OCI-LY7 (cell line): ENCODE measurements around the gene PSD2. TPM values are rescaled to one million over a fixed set of nuclear protein-coding genes. Genes with fewer than 3 reads are reported as not detected.

Experiments
- BruUV-seq: library from RNA; stranded (reverse); fragments of 400-500 nt; replicated peaks from 2 replicates; lab custom pipeline; 2021; lab: Mats Ljungman, UMichigan
- CTCF ChIA-PET: fragments of 300-600 bp; sonication (Branson Sonifier 250); formaldehyde crosslinking; loops from one replicate; lab custom pipeline; 2022; ENCODE audit warnings: antibody characterized with exemption; ENCODE audit not compliant: unreplicated experiment; lab: Charles Lee
- POLR2A ChIA-PET: fragments of 300-600 bp; sonication (Branson Sonifier 250); formaldehyde crosslinking; loops from one replicate; lab custom pipeline; 2022; ENCODE audit warnings: antibody characterized with exemption; lab: Charles Lee
- DNase-seq: peaks from one replicate; pipeline ENCODE4 v3.0.0-alpha.2; 2015; ENCODE audit warnings: low spot score
- H2AFZ ChIP-seq: fragments of 200-600 bp; sonication (generic), shearing (Covaris generic); 2 replicates; pipeline ENCODE4 v1.6.1; 2014; ENCODE audit warnings: mild to moderate bottlenecking, antibody characterized with exemption, low read length, moderate library complexity
- H3K27ac ChIP-seq: fragments of 200-600 bp; sonication (generic); 2 replicates; pipeline ENCODE4 v1.5.1; 2014; ENCODE audit warnings: mixed run types, low read depth, mild to moderate bottlenecking, moderate library complexity, low read length, inconsistent platforms; ENCODE audit not compliant: poor library complexity, severe bottlenecking
- H3K36me3 ChIP-seq: fragments of 200-600 bp; sonication (generic); 2 replicates; pipeline ENCODE4 v1.6.1; 2014; ENCODE audit warnings: mild to moderate bottlenecking, antibody characterized with exemption, low read length, moderate library complexity, mixed read lengths; ENCODE audit not compliant: insufficient read depth
- H3K4me1 ChIP-seq: fragments of 200-600 bp; sonication (generic); 2 replicates; pipeline ENCODE4 v1.5.1; 2014; ENCODE audit warnings: mild to moderate bottlenecking, low read length; ENCODE audit not compliant: insufficient read depth, poor library complexity, severe bottlenecking
- H3K4me2 ChIP-seq: fragments of 200-600 bp; sonication (generic); 2 replicates; pipeline ENCODE4 v1.6.1; 2014; ENCODE audit warnings: mild to moderate bottlenecking, low read length
- H3K4me3 ChIP-seq: fragments of 200-600 bp; sonication (generic); 2 replicates; pipeline ENCODE4 v1.5.1; 2014; ENCODE audit warnings: mild to moderate bottlenecking, low read depth, low read length; ENCODE audit not compliant: poor library complexity, severe bottlenecking
- H3K79me2 ChIP-seq: fragments of 200-600 bp; sonication (generic); 2 replicates; pipeline ENCODE4 v1.6.1; 2016; ENCODE audit warnings: low read depth, mild to moderate bottlenecking, low read length, moderate library complexity, mixed read lengths; ENCODE audit not compliant: insufficient read depth
- H3K9me2 ChIP-seq: fragments of 200-600 bp; sonication (generic); 2 replicates; pipeline ENCODE4 v1.6.1; 2016; ENCODE audit warnings: mild to moderate bottlenecking, low read length, mixed read lengths; ENCODE audit not compliant: insufficient read depth
- H3K9me3 ChIP-seq: fragments of 200-600 bp; sonication (generic); 2 replicates; pipeline ENCODE4 v1.6.1; 2014; ENCODE audit warnings: mild to moderate bottlenecking, mixed run types, low read length, mixed read lengths
- H4K20me1 ChIP-seq: fragments of 200-600 bp; sonication (generic); 2 replicates; pipeline ENCODE4 v1.6.1; 2014; ENCODE audit warnings: mild to moderate bottlenecking, antibody characterized with exemption, low read length, moderate library complexity, mixed read lengths; ENCODE audit not compliant: insufficient read depth
- EZH2phosphoT487 ChIP-seq: fragments of 200-600 bp; sonication (generic); IDR thresholded peaks from 2 replicates; pipeline ENCODE4 v1.6.1; 2018; ENCODE audit warnings: low read depth, borderline replicate concordance, mild to moderate bottlenecking, mixed run types, antibody characterized with exemption, low read length, moderate library complexity, mixed read lengths
- intact Hi-C: fragments of 100-400 bp; cut with micrococcal nuclease; formaldehyde crosslinking; loops from one replicate; pipeline ENCODE4 v1.10.0; 2022; ENCODE audit not compliant: unreplicated experiment
- total RNA-seq, 2 experiments: library from RNA; depleted of rRNA in 1 of 2; stranded (reverse); fragments of >200 nt in 1 of 2; shearing (Covaris generic) in 1 of 2; gene quantifications; 2 replicates each; pipeline ENCODE4 v1.2.3, GENCODE V29; 2014 to 2022
- TF ChIP-seq, protein P1 (sequence below): fragments of 200-600 bp; sonication (generic); conservative IDR thresholded peaks from 2 replicates; pipeline ENCODE4 v1.5.1; 2014; ENCODE audit warnings: mild to moderate bottlenecking, antibody characterized with exemption, low read length, moderate library complexity, mixed read lengths

PSD2 gene
- total RNA-seq, 2 experiments from 2014 or later = 0.11 to 0.13 TPM

- Histone ChIP-seq H3K36me3 (no peaks in the 10 kb centered on the region), H3K27ac (no peak overlapping the region), H3K79me2 (no peaks in the 10 kb centered on the region), H3K9me2 (no peaks in the 10 kb centered on the region), H3K4me2 (no peak overlapping the region), H3K4me3 (no peak overlapping the region), H3K9me3 (no peaks in the 10 kb centered on the region), H4K20me1 (no peaks in the 10 kb centered on the region), H3K4me1 (no peaks in the 10 kb centered on the region), H2AFZ (no peak overlapping the region)
- no peak for DNase-seq
- intact Hi-C loops = no loop called here
- ChIA-PET CTCF (interaction anchor here (1.0 kb wide), 1 partner anchor 11 kb away, joined by 3 read pairs; no protein-coding TSS in a partner anchor), POLR2A (interaction anchor here (0.5 kb wide), 1 partner anchor 181 kb away, joined by 3 read pairs; no protein-coding TSS in a partner anchor)
- TF ChIP-seq EZH2phosphoT487 = no peak
- TF ChIP-seq, protein P1, sequence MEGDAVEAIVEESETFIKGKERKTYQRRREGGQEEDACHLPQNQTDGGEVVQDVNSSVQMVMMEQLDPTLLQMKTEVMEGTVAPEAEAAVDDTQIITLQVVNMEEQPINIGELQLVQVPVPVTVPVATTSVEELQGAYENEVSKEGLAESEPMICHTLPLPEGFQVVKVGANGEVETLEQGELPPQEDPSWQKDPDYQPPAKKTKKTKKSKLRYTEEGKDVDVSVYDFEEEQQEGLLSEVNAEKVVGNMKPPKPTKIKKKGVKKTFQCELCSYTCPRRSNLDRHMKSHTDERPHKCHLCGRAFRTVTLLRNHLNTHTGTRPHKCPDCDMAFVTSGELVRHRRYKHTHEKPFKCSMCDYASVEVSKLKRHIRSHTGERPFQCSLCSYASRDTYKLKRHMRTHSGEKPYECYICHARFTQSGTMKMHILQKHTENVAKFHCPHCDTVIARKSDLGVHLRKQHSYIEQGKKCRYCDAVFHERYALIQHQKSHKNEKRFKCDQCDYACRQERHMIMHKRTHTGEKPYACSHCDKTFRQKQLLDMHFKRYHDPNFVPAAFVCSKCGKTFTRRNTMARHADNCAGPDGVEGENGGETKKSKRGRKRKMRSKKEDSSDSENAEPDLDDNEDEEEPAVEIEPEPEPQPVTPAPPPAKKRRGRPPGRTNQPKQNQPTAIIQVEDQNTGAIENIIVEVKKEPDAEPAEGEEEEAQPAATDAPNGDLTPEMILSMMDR = no peak
- no TSS peak for BruUV-seq
Observed at GRCh38 chr5:139797856-139798510, 2.4 kb downstream of the PSD2 start.

DNA sequence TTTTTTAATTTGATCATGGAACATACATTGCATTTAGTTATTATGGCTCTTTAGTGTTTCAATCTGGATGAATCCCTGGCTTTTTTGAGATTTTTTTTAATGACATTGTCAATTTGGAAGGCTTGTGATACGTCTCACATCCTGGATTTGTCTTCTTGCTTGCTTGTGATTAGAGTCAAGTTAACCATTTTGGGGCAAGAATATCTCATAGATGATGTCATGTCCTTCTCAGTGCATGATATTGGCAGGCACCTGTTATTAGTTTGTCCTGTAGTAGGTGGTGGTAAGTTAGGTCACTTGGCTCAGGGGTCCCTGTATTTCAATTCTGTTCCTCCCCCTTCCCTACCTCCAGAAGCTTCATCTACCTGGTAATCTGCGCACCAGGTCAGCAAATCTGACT, 3.3 kb downstream of the PSD2 start:
- TF ChIP-seq EZH2phosphoT487 = no peak
- TF ChIP-seq, protein P1 = no peak
- Histone ChIP-seq H3K4me1 (no peaks in the 10 kb centered on the region), H2AFZ (no peak overlapping the region), H3K79me2 (no peaks in the 10 kb centered on the region), H3K4me3 (no peak overlapping the region), H3K9me3 (no peaks in the 10 kb centered on the region), H3K27ac (no peak overlapping the region), H4K20me1 (no peaks in the 10 kb centered on the region), H3K4me2 (no peak overlapping the region), H3K36me3 (no peaks in the 10 kb centered on the region), H3K9me2 (no peaks in the 10 kb centered on the region)
- ChIA-PET POLR2A (interaction anchor here (0.6 kb wide), 1 partner anchor 201 kb away, joined by 3 read pairs; no protein-coding TSS in a partner anchor), CTCF (interaction anchor here (1.0 kb wide), 1 partner anchor 12 kb away, joined by 3 read pairs; no protein-coding TSS in a partner anchor)
- intact Hi-C loops = no loop called here
- BruUV-seq = no TSS peak
- no peak for DNase-seq

GRCh38 chr5:139799359-139799758, 3.8 kb downstream of the PSD2 start:
- no peak for TF ChIP-seq EZH2phosphoT487
- TF ChIP-seq, protein P1 = no peak
- no TSS peak for BruUV-seq
- H2AFZ ChIP-seq = no peak overlapping the region
- no peaks in the 10 kb centered on the region for H4K20me1 ChIP-seq
- H3K79me2 ChIP-seq = no peaks in the 10 kb centered on the region
- no peak overlapping the region for H3K27ac ChIP-seq
- H3K4me1 ChIP-seq = no peaks in the 10 kb centered on the region
- ChIA-PET CTCF (interaction anchor here (1.0 kb wide), 1 partner anchor 12 kb away, joined by 3 read pairs; no protein-coding TSS in a partner anchor), POLR2A (interaction anchor here (0.6 kb wide), 1 partner anchor 201 kb away, joined by 3 read pairs; no protein-coding TSS in a partner anchor)
- no peaks in the 10 kb centered on the region for H3K9me3 ChIP-seq
- no peak overlapping the region for H3K4me3 ChIP-seq
- H3K9me2 ChIP-seq = no peaks in the 10 kb centered on the region
- H3K36me3 ChIP-seq = no peaks in the 10 kb centered on the region
- intact Hi-C loops = no loop called here
- no peak for DNase-seq
- H3K4me2 ChIP-seq = no peak overlapping the region
